GM19043 (cell line): ENCODE results near the gene CD8A.
"Not testable (repeated sequence)": the region's sequence is repeated elsewhere in the genome, so short reads cannot be mapped to it uniquely, and the experiment has no call there.

Experiments used
- ATAC-seq: cut with Tn5 transposase; IDR thresholded peaks from one replicate; pipeline ENCODE4 v1.9.1; 2021; ENCODE audit warnings: low read depth; ENCODE audit not compliant: unreplicated experiment

CD8A gene

GRCh38 chr2:86790676-86791572 is at the start of gene CD8A:
Gene CD8A (minus strand): TSS chr2:86790913. CDS start chr2:86790825, 88 bp downstream.
- no peak for ATAC-seq

- not testable (repeated sequence) for ATAC-seq
Observed at GRCh38 chr2:86839871-86840548, 49.3 kb upstream of the CD8A start.

DNA sequence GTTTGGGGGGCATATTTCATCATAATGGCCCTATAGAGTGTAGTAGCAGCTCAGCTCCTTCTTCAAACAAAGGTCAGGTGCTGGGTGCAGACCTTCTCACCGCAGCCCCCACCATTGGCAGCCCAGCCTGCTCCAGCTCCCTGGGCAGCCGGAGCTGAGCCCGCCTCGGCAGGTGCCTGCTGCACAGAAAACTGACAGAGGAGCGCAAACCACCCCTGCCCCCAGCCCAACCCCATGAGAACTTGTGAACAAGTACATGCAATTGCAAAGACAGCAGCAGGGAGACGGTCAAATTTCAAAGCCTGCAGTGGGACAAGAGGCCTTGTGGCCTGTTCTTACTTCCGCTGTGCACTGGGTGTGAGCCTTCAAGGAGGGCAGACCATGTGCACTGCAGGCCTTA is 48.7 kb upstream of the CD8A start:
- ATAC-seq = not testable (repeated sequence)

- ATAC-seq = not testable (repeated sequence)
Observed at GRCh38 chr2:86837714-86838113, 47.0 kb upstream of the CD8A start.

- not testable (repeated sequence) for ATAC-seq
Observed at GRCh38 chr2:86836915-86837695, 46.4 kb upstream of the CD8A start.

- ATAC-seq = not testable (repeated sequence)
Observed at GRCh38 chr2:86835548-86835889, 44.8 kb upstream of the CD8A start.

DNA sequence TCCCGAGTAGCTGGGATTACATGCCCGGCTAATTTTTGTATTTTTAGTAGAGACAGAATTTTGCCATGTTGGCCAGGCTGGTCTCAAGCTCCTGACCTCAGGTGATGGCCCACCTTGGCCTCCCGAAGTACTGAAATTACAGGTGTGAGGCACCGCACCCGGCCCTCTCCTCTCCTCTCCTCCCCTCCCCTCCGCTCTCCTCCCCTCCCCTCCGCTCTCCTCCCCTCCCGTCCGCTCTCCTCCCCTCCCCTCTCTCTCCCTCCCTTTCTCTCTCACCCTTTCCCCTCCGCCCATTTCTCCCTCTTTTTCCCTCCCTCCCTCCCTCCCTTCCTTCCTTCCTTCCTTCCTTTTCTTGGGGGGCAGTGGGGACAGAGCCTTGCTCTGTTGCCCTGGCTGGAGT is 42.6 kb upstream of the CD8A start:
- no peak for ATAC-seq

DNA sequence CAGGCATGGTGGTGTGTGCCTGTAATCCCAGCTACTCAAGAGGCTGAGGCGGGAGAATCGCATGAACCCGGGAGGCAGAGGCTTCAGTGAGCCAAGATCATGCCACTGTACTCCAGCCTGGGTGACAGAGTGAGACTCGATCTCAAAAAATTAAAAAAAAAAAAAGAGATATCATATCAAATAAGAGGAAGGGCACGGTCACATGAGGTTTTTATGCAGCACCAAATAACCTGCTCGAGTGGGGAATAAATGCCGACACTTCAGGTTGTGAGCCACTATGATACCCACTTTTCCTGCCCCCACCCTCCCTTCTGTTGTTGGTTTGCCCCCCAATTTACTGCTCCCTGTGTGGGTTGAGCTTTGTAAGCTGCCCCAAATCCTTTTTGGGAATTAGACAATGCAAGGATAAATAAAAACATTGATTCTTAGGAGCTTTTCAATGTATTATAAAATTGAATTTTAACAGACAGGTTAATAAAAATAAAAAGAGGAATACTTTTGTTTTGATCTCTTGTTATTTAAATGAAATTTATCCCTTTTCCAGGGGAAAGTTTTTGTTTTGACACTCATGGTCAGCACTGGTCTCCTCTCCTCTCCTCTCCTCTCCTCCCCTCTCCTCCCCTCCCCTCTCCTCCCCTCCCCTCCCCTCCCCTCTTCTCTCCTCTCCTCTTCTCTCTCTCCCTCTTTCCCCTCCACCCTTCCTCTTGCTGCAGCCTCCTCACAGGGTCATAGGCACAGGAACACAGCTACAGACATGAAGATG is 41.8 kb upstream of the CD8A start:
- no peak for ATAC-seq

GRCh38 chr2:86831537-86831936 is 40.8 kb upstream of the CD8A start:
- no peak for ATAC-seq

- ATAC-seq = no peak
Observed at GRCh38 chr2:86826951-86827350, 36.2 kb upstream of the CD8A start.

DNA sequence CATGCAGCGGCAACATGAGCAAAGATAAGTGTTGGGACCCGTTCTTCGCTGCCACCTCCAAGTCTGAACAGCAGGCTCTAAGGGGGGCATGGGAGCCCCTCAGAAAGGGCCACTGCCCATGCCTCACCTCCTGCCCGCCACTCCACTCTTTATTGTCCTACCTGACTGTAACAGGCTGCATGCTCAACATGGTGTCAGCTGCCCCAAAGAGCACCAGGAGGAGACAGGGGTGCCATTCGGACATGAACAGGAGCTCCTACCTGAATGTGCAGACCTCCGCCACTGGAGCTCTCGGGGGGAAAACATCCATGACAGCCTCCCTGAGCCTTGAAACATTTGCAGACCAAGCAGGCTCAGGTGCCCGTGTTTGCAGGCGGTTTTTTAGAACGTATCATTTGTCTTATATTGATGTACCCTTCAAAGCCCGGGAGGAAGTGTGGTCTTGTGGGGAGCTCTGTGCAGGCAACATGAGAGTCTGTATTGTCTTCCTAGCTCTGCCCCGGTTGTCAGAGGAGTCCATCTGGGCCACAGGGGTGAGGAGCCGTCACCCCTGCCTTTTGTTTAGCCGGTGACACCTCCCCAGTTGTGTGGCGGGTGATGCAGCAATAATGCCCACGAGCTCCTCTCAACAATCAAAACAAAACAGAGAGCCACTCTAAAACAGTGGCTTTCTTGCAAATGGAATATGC is 35.1 kb upstream of the CD8A start:
- ATAC-seq = no peak

GRCh38 chr2:86825036-86825692 is 34.5 kb upstream of the CD8A start:
- no peak for ATAC-seq

- no peak for ATAC-seq
Observed at GRCh38 chr2:86822668-86823345, 32.1 kb upstream of the CD8A start.

DNA sequence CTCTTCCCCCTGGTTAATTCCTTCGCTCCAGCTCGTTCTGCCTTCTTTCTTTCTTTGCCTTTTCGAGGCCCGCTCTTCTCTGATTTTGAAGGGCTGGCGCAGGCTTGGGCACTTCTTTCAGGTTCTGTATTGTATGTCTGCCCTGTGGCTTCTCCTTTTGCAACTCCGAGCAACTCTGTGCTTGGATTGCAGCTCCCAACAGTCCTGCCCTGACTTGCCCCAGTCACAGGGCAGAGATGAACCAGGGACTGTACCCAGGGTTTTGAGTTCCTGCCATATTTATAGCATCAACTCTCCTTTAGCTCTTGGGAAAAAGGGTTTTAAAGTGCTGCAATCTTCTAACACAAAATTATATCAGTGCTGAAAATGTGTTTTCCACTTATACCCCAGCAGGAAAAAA is 31.1 kb upstream of the CD8A start:
- ATAC-seq = no peak

GRCh38 chr2:86821306-86821705 is 30.6 kb upstream of the CD8A start:
- ATAC-seq = no peak

- no peak for ATAC-seq
Observed at GRCh38 chr2:86818957-86819356, 28.2 kb upstream of the CD8A start.

GRCh38 chr2:86818114-86818801 is 27.5 kb upstream of the CD8A start:
- ATAC-seq = no peak

GRCh38 chr2:86815611-86816010 is 24.9 kb upstream of the CD8A start:
- no peak for ATAC-seq
